Activated CD8-positive, alpha-beta memory T cell treated with anti-CD3 and anti-CD28 coated beads, Interleukin-2, amount 50 U/mL, for 24 hours (primary cell): ENCODE data around the gene INTS7.

Experiments
- DNase-seq: peaks from one replicate; pipeline ENCODE4 v3.0.0-alpha.2; 2020; ENCODE audit errors: extremely low read depth

The INTS7 gene

DNA sequence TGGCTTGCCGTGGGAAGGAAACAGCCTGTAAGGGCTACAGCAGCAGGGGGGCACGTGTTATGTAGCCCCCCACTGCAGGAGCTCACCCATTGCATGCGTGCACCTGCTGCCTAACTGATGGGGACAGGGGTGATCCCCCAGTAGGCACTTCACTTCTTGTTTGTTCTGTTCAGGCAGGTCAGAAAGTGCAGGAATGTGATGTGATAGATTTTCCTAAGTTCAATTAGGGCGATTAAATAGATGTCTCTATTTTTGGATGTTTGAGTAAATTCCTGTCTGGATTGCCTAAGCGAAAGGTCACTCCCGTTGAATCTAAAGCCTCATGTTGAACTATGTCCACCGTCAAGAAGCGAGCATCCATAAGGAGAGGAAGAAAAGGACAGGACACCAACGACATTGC lies 126.0 kb downstream of the INTS7 start:
- DNase-seq = no peak

GRCh38 chr1:211908951-211909350 lies 126.4 kb downstream of the INTS7 start:
- DNase-seq = no peak

DNA sequence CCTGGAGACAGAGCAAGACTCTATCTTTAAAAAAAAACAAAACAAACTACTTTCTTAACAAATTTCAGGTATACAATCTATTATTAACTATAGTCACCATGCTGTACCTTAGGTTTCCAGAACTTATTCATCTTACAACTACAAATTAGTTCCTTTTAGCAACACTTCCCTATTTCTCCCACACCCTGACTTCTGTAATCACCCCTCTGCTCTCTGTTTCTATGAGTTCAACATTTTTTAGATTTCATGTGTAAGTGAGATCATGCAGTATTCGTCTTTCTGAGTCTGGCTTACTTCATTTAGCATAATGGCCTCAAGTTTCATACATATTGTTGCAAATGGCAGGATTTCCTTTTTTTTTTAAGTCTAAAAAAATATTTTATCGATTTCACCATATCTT lies 126.9 kb downstream of the INTS7 start:
- DNase-seq = no peak

DNA sequence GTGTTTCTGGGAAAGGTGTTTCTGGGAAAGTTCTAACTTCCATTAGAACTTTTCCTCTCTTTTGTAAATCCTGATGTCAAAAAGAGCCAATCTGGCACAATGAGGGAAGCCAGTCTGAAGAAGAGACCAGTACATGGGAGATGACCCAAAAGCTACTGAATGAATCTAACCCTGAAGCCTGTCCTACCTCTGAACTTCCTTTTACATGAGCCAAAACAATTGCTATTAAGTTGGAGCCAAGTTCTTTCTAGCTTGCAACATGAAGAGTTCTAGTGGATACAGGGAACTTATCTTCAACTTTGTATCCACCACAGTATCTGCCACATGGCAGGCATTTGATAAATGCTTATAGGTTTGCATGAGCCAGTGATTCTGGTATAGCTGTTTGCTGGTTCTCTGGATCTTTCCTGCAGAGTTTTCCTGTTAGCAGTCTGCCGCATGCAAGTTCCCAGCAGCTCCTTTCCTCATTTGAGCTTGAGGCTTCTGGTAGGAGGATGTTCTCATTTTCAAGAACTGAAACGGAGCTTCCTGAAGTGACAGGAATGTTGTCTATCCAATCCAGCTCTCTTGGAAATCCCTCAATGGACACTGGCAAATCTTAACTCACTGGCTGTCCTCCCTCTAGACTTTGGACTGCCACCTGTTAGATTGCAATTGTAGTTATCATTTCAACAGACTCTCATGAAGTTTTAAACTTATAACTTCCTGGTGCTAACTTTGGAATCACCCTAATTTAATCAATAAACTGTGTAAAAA lies 131.7 kb downstream of the INTS7 start:
- DNase-seq = no peak

GRCh38 chr1:211902624-211903291 lies 132.6 kb downstream of the INTS7 start:
- DNase-seq = no peak

- DNase-seq = no peak
Observed at GRCh38 chr1:211901945-211902344, 133.4 kb downstream of the INTS7 start.

DNA sequence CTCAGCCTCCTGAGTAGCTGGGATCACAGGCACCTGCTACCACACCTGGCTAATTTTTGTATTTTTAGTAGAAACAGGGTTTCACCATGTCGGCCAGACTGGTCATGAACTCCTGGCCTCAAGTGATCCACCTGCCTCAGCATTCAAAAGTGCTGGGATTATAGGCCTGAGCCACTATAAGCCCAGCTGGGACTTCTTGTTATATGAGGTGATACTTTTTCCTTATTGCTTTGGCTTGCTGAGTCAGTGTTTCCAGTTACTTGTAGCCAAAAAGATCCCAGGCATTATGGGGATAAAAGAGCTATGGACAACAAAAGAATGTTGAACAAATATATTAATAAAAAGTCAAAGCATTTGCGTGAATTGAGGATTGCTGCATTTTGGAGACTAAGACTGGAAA lies 134.9 kb downstream of the INTS7 start:
- DNase-seq = no peak

GRCh38 chr1:211896958-211897357 lies 138.4 kb downstream of the INTS7 start:
- no peak for DNase-seq

- DNase-seq = no peak
Observed at GRCh38 chr1:211895126-211895759, 140.1 kb downstream of the INTS7 start.

- DNase-seq = no peak
Observed at GRCh38 chr1:211894312-211894711, 141.0 kb downstream of the INTS7 start.

GRCh38 chr1:211893260-211893659 lies 142.1 kb downstream of the INTS7 start:
- DNase-seq = no peak

GRCh38 chr1:211892577-211892976 lies 142.8 kb downstream of the INTS7 start:
- DNase-seq = no peak

- DNase-seq = no peak
Observed at GRCh38 chr1:211891708-211892107, 143.6 kb downstream of the INTS7 start.
